ENCODE results near the gene MCIDAS. TPM values are rescaled to one million over a fixed set of nuclear protein-coding genes. Genes with fewer than 3 reads are reported as not detected.

MCIDAS gene
- total and polyA plus RNA-seq, 2 of the 13 experiments (the other 11 are each of a cell fraction or from before 2014, with no cell fraction given) = not detected

DNA sequence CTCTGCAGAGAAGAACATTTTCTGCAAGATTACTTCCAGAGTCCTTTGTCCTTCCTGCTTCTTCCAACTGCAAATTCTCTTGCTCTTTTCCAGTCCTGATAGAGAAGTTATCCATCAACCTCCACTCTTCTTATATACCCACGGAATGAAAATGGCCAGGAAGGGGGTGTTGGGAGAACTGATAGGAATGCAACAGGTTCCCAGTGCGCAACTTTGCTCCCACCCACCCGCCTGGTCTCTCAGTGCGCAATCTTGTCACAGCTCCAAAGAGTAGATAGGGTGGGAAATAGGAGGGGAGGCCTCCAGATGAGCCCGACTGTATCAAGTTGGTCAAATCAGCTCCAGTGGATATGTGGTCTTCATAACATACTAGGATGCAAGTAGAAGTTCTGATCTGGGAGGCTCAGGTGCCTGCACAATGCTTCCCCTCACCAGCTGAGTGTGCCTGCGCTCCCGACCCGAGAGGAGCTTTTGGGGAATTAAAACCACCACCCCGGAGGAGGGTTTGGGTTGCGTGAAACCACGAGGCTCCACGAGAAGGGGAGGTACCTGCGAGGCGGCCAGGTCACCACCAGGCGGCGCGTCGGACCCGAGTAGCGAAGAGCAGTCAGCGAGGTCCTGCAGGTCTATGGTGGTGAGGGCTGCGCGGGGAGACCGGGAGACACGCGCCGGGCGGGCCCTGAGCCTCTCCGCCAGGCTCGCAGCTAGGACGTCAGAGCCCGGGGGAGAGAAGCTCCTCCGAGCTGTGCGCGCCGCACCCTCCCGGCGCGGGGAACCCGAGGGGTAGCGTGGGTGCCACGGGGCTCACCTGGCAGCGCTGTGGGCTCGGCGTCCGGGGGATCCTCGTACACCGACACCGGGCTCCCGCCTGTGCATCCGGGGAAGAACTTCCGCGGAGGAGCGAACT lies 835 bp downstream of the MCIDAS start (continued):
- TF ChIP-seq, protein P1, sequence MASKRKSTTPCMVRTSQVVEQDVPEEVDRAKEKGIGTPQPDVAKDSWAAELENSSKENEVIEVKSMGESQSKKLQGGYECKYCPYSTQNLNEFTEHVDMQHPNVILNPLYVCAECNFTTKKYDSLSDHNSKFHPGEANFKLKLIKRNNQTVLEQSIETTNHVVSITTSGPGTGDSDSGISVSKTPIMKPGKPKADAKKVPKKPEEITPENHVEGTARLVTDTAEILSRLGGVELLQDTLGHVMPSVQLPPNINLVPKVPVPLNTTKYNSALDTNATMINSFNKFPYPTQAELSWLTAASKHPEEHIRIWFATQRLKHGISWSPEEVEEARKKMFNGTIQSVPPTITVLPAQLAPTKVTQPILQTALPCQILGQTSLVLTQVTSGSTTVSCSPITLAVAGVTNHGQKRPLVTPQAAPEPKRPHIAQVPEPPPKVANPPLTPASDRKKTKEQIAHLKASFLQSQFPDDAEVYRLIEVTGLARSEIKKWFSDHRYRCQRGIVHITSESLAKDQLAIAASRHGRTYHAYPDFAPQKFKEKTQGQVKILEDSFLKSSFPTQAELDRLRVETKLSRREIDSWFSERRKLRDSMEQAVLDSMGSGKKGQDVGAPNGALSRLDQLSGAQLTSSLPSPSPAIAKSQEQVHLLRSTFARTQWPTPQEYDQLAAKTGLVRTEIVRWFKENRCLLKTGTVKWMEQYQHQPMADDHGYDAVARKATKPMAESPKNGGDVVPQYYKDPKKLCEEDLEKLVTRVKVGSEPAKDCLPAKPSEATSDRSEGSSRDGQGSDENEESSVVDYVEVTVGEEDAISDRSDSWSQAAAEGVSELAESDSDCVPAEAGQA (IDR thresholded peaks at IDR 0.05; ENCODE audit: low read depth) = no peak
- TF ChIP-seq, protein P1 (CRISPR knock-in tag; IDR thresholded peaks at IDR 0.05; ENCODE audit: borderline replicate concordance) = no peak
- TF ChIP-seq CREM (IDR thresholded peaks at IDR 0.05) (no peak), CREM (CRISPR knock-in tag; IDR thresholded peaks at IDR 0.05) (no peak), RAD21 (CRISPR knock-in tag; IDR thresholded peaks at IDR 0.05) (peak; percentile 69), SP1 (IDR thresholded peaks at IDR 0.05) (no peak), SP1 (CRISPR knock-in tag; IDR thresholded peaks at IDR 0.05) (no peak), EED (CRISPR knock-in tag; IDR thresholded peaks at IDR 0.05) (no peak), REPIN1 (CRISPR knock-in tag; IDR thresholded peaks at IDR 0.05; ENCODE audit: borderline replicate concordance, low read depth) (0 out of 2 replicates have a peak, but pooled peaks have one; percentile 22), ZNF256 (CRISPR knock-in tag; conservative IDR thresholded peaks at IDR 0.05) (0 out of 2 replicates have a peak, but pooled peaks have one; percentile 27), GLI4 (CRISPR knock-in tag; IDR thresholded peaks at IDR 0.05; ENCODE audit: borderline replicate concordance) (peak; percentile 75; the same call in 1 of the 2 replicates), ZNF615 (CRISPR knock-in tag; IDR thresholded peaks at IDR 0.05; ENCODE audit: borderline replicate concordance) (no peak), TARDBP (CRISPR knock-in tag; IDR thresholded peaks at IDR 0.05) (no peak), HDAC1 (CRISPR knock-in tag; IDR thresholded peaks at IDR 0.05) (0 out of 2 replicates have a peak, but pooled peaks have one; percentile 28), ZNF451 (CRISPR knock-in tag; IDR thresholded peaks at IDR 0.05) (peak; percentile 63; the same call in 1 of the 2 replicates), XRCC5 (optimal IDR thresholded peaks at IDR 0.05; ENCODE audit: low read length) (peak; percentile 59)
- TF ChIP-seq, protein P2, sequence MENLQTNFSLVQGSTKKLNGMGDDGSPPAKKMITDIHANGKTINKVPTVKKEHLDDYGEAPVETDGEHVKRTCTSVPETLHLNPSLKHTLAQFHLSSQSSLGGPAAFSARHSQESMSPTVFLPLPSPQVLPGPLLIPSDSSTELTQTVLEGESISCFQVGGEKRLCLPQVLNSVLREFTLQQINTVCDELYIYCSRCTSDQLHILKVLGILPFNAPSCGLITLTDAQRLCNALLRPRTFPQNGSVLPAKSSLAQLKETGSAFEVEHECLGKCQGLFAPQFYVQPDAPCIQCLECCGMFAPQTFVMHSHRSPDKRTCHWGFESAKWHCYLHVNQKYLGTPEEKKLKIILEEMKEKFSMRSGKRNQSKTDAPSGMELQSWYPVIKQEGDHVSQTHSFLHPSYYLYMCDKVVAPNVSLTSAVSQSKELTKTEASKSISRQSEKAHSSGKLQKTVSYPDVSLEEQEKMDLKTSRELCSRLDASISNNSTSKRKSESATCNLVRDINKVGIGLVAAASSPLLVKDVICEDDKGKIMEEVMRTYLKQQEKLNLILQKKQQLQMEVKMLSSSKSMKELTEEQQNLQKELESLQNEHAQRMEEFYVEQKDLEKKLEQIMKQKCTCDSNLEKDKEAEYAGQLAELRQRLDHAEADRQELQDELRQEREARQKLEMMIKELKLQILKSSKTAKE (CRISPR knock-in tag; IDR thresholded peaks at IDR 0.05; ENCODE audit: borderline replicate concordance) = peak; percentile 41; the same call in 1 of the 2 replicates
- TF ChIP-seq, protein P3, sequence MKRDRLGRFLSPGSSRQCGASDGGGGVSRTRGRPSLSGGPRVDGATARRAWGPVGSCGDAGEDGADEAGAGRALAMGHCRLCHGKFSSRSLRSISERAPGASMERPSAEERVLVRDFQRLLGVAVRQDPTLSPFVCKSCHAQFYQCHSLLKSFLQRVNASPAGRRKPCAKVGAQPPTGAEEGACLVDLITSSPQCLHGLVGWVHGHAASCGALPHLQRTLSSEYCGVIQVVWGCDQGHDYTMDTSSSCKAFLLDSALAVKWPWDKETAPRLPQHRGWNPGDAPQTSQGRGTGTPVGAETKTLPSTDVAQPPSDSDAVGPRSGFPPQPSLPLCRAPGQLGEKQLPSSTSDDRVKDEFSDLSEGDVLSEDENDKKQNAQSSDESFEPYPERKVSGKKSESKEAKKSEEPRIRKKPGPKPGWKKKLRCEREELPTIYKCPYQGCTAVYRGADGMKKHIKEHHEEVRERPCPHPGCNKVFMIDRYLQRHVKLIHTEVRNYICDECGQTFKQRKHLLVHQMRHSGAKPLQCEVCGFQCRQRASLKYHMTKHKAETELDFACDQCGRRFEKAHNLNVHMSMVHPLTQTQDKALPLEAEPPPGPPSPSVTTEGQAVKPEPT (CRISPR knock-in tag; IDR thresholded peaks at IDR 0.05; ENCODE audit: low read depth) = no peak
